HCT116 (cell line): ENCODE results near the gene SLC35G2. TPM values are rescaled to one million over a fixed set of nuclear protein-coding genes. Genes with fewer than 3 reads are reported as not detected.

ENCODE experiments used
- ATAC-seq: fragments of 200-7000 bp; cut with Tn5 transposase; 2 replicates; pipeline ENCODE4 v1.9.1; 2020; ENCODE audit warnings: mild to moderate bottlenecking, moderate library complexity
- BruUV-seq: library from RNA; stranded (reverse); fragments of 400-500 nt; replicated peaks from 2 replicates; lab custom pipeline; 2021; lab: Mats Ljungman, UMichigan
- CTCF ChIA-PET: fragments of 300-600 bp; sonication (Branson Sonifier 250); formaldehyde crosslinking; loops from one replicate; lab custom pipeline; 2021; ENCODE audit warnings: antibody characterized with exemption; lab: Charles Lee
- POLR2A ChIA-PET: fragments of 300-600, 350-600 bp; sonication (Branson Sonifier 250); formaldehyde crosslinking; loops from one replicate; lab custom pipeline; 2021; ENCODE audit warnings: antibody characterized with exemption; lab: Charles Lee
- RAD21 ChIA-PET, 2 experiments: fragments of 300-600 bp; sonication (Branson Sonifier 250); formaldehyde crosslinking; loops; one replicate each; lab custom pipeline; 2023; ENCODE audit warnings: low total read pairs in 2 of 2; ENCODE audit not compliant: uncharacterized antibody in 2 of 2, unreplicated experiment in 2 of 2, low non-redundant PET in 1 of 2; lab: Charles Lee
- DNase-seq: peaks from one replicate; pipeline ENCODE4 v3.0.0-alpha.2; 2010; ENCODE audit warnings: low read depth, low spot score
- H2AFZ ChIP-seq: fragments of 200-600 bp; shearing (Covaris generic), sonication (generic); 2 replicates; pipeline ENCODE4 v1.6.1; 2017; ENCODE audit warnings: low read depth, mixed run types, mixed read lengths, antibody characterized with exemption, low read length; ENCODE audit not compliant: poor library complexity, severe bottlenecking
- H3K27ac ChIP-seq: 2 replicates; pipeline ENCODE4 v1.5.1; 2012; ENCODE audit warnings: low read depth, low read length
- H3K27me3 ChIP-seq: fragments of 200-600 bp; sonication (generic); 2 replicates; pipeline ENCODE4 v1.6.1; 2016; ENCODE audit warnings: mixed run types, low read length, mixed read lengths; ENCODE audit not compliant: insufficient read depth
- H3K36me3 ChIP-seq, 2 experiments: fragments of 200-500 bp in 1 of 2; fragments of 200-600 bp in 1 of 2; sonication (Bioruptor generic) in 1 of 2; sonication (generic) in 1 of 2; 2 replicates each; pipeline versions ENCODE4 v1.5.1 to v1.6.1; 2014 to 2016; ENCODE audit warnings: low read length in 2 of 2, inconsistent platforms in 1 of 2, mixed read lengths in 1 of 2, mixed run types in 1 of 2; ENCODE audit not compliant: insufficient read depth in 2 of 2, control insufficient read depth in 1 of 2
- H3K4me1 ChIP-seq, 2 experiments: fragments of 200-600 bp in 1 of 2; sonication (generic) in 1 of 2; 2 replicates each; pipeline versions ENCODE4 v1.5.1 to v1.6.1; 2012 to 2017; ENCODE audit warnings: low read length in 2 of 2, inconsistent platforms in 1 of 2, mild to moderate bottlenecking in 1 of 2, mixed read lengths in 1 of 2, mixed run types in 1 of 2, moderate library complexity in 1 of 2; ENCODE audit not compliant: insufficient read depth in 2 of 2, control insufficient read depth in 1 of 2
- H3K4me2 ChIP-seq: fragments of 200-600 bp; sonication (generic); 2 replicates; pipeline ENCODE4 v1.6.1; 2017; ENCODE audit warnings: mixed run types, low read length, mixed read lengths
- H3K4me3 ChIP-seq, 2 experiments: fragments of 200-600 bp in 1 of 2; sonication (generic) in 1 of 2; replicated peaks in 1 of 2; 2 replicates each; pipeline ENCODE4 v1.5.1; 2011 to 2016; ENCODE audit warnings: low read length in 2 of 2, control low read depth in 1 of 2, low read depth in 1 of 2, mild to moderate bottlenecking in 1 of 2, mixed read lengths in 1 of 2, mixed run types in 1 of 2
- H3K79me2 ChIP-seq: fragments of 200-600 bp; sonication (generic); 2 replicates; pipeline ENCODE4 v1.6.1; 2017; ENCODE audit warnings: mild to moderate bottlenecking, mixed run types, low read length, moderate library complexity, mixed read lengths; ENCODE audit not compliant: insufficient read depth
- H3K9ac ChIP-seq: fragments of 200-600 bp; sonication (generic); 2 replicates; pipeline ENCODE4 v1.6.1; 2016; ENCODE audit warnings: low read length, mixed read lengths
- H3K9me2 ChIP-seq: fragments of 200-600 bp; sonication (generic), shearing (Covaris generic); 2 replicates; pipeline ENCODE4 v1.6.1; 2017; ENCODE audit warnings: mixed run types, mild to moderate bottlenecking, moderate library complexity; ENCODE audit not compliant: insufficient read depth
- H3K9me3 ChIP-seq, 2 experiments: fragments of 200-500 bp in 1 of 2; fragments of 200-600 bp in 1 of 2; sonication (Bioruptor generic) in 1 of 2; sonication (generic) in 1 of 2; 2 replicates each; pipeline ENCODE4 v1.6.1; 2014 to 2017; ENCODE audit warnings: low read length in 2 of 2, mixed read lengths in 2 of 2, inconsistent platforms in 1 of 2, low read depth in 1 of 2, mild to moderate bottlenecking in 1 of 2, mixed run types in 1 of 2, moderate library complexity in 1 of 2; ENCODE audit not compliant: control insufficient read depth in 1 of 2, insufficient read depth in 1 of 2
- H4K20me1 ChIP-seq: fragments of 200-600 bp; sonication (generic), shearing (Covaris generic); 2 replicates; pipeline ENCODE4 v1.6.1; 2017; ENCODE audit warnings: mixed run types, mild to moderate bottlenecking, moderate library complexity; ENCODE audit not compliant: insufficient read depth
- CEBPB ChIP-seq: IDR thresholded peaks from 2 replicates; pipeline ENCODE4 v1.6.1; 2012; ENCODE audit warnings: low read depth
- EZH2phosphoT487 ChIP-seq: fragments of 200-600 bp; IDR thresholded peaks from 2 replicates; pipeline ENCODE4 v1.6.1; 2018; ENCODE audit warnings: antibody characterized with exemption, borderline replicate concordance
- FOSL1 ChIP-seq: IDR thresholded peaks from 2 replicates; pipeline ENCODE4 v1.6.1; 2012; ENCODE audit warnings: low read depth
- MAX ChIP-seq: IDR thresholded peaks from 2 replicates; pipeline ENCODE4 v1.6.1; 2012
- POLR2AphosphoS5 ChIP-seq: IDR thresholded peaks from 2 replicates; pipeline ENCODE4 v1.6.1; 2011; ENCODE audit warnings: mild to moderate bottlenecking, low read depth, low read length, moderate library complexity
- RAD21 ChIP-seq: IDR thresholded peaks from 2 replicates; pipeline ENCODE4 v1.6.1; 2012; ENCODE audit warnings: low read depth, mild to moderate bottlenecking
- SP1 ChIP-seq: IDR thresholded peaks from 2 replicates; pipeline ENCODE4 v1.6.1; 2012; ENCODE audit warnings: low read depth
- SRF ChIP-seq: IDR thresholded peaks from 2 replicates; pipeline ENCODE4 v1.6.1; 2012; ENCODE audit warnings: low read depth
- TCF7L2 ChIP-seq: IDR thresholded peaks from 2 replicates; pipeline ENCODE4 v1.7.0; 2011; ENCODE audit warnings: borderline replicate concordance, inconsistent platforms; ENCODE audit not compliant: insufficient read depth, insufficient read length; ENCODE audit errors: extremely low read depth
- YY1 ChIP-seq: IDR thresholded peaks from 2 replicates; pipeline ENCODE4 v1.6.1; 2011; ENCODE audit warnings: low read length, low read depth, moderate library complexity, mild to moderate bottlenecking; ENCODE audit not compliant: insufficient replicate concordance; ENCODE audit errors: extremely low read depth
- intact Hi-C: fragments of 100-400 bp; cut with micrococcal nuclease; formaldehyde crosslinking; loops from 2 replicates; pipeline ENCODE4 v1.10.0; 2022
- total RNA-seq: library from RNA; stranded (reverse); gene quantifications from one replicate; pipeline ENCODE4 v1.2.1, GENCODE V29; 2021; ENCODE audit not compliant: unreplicated experiment
- TF ChIP-seq, protein P1 (sequence below): IDR thresholded peaks from 2 replicates; pipeline ENCODE4 v1.6.1; 2012; ENCODE audit warnings: low read depth
- TF ChIP-seq, protein P2 (sequence below): IDR thresholded peaks from 2 replicates; pipeline ENCODE4 v1.6.1; 2012

Gene SLC35G2
- total RNA-seq, 1 experiment from 2014 or later, result 3.3 TPM

GRCh38 chr3:136903899-136904298 lies 85.0 kb downstream of the SLC35G2 start:
- no peak overlapping the region for H3K4me3 ChIP-seq
- DNase-seq (no peak), ATAC-seq (no peak)
- ChIA-PET POLR2A (no interaction called here), RAD21 (no interaction called here), CTCF (no interaction called here)
- no peak overlapping the region for H3K4me2 ChIP-seq
- H3K9me3 ChIP-seq, result no peaks in the 10 kb centered on the region
- H2AFZ ChIP-seq, result no peak overlapping the region
- intact Hi-C loops, result no loop called here
- no peaks in the 10 kb centered on the region for H4K20me1 ChIP-seq
- H3K27ac ChIP-seq, result no peak overlapping the region
- no peak for TF ChIP-seq MAX
- TF ChIP-seq, protein P1, sequence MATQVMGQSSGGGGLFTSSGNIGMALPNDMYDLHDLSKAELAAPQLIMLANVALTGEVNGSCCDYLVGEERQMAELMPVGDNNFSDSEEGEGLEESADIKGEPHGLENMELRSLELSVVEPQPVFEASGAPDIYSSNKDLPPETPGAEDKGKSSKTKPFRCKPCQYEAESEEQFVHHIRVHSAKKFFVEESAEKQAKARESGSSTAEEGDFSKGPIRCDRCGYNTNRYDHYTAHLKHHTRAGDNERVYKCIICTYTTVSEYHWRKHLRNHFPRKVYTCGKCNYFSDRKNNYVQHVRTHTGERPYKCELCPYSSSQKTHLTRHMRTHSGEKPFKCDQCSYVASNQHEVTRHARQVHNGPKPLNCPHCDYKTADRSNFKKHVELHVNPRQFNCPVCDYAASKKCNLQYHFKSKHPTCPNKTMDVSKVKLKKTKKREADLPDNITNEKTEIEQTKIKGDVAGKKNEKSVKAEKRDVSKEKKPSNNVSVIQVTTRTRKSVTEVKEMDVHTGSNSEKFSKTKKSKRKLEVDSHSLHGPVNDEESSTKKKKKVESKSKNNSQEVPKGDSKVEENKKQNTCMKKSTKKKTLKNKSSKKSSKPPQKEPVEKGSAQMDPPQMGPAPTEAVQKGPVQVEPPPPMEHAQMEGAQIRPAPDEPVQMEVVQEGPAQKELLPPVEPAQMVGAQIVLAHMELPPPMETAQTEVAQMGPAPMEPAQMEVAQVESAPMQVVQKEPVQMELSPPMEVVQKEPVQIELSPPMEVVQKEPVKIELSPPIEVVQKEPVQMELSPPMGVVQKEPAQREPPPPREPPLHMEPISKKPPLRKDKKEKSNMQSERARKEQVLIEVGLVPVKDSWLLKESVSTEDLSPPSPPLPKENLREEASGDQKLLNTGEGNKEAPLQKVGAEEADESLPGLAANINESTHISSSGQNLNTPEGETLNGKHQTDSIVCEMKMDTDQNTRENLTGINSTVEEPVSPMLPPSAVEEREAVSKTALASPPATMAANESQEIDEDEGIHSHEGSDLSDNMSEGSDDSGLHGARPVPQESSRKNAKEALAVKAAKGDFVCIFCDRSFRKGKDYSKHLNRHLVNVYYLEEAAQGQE, result no peak
- TF ChIP-seq SP1, result no peak
- no TSS peak for BruUV-seq
- no peaks in the 10 kb centered on the region for H3K9me2 ChIP-seq
- no peaks in the 10 kb centered on the region for H3K4me1 ChIP-seq
- peaks cover 97% of the 10 kb centered on the region for H3K79me2 ChIP-seq
- H3K36me3 ChIP-seq, result no peaks in the 10 kb centered on the region
- no peak overlapping the region for H3K9ac ChIP-seq
- H3K27me3 ChIP-seq, result no peaks in the 10 kb centered on the region

DNA sequence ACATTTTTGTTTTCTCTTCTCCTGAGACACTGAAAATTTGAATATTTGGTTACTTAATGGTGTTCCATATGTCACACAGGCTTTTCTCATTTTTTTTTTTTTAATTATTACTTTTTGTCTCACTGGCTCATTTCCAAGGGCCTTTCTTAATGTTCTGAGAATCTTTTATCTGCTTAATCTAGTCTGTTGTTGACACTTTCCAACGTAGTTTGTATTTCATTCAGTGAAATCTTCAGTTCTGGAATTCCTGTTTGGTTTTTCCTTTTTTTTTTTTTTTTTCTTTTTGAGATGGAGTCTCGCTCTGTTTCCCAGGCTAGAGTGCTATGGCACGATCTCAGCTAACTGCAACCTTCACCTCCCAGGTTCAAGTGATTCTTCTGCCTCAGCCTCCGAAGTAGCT lies 85.8 kb downstream of the SLC35G2 start:
- Histone ChIP-seq H3K9me2 (no peaks in the 10 kb centered on the region), H3K9me3 (no peaks in the 10 kb centered on the region), H3K9ac (no peak overlapping the region)
- RAD21 ChIA-PET, result no interaction called here
- DNase-seq, result no peak
- TF ChIP-seq SRF, result no peak
- TF ChIP-seq, protein P1, result no peak
- no peak for TF ChIP-seq FOSL1
- TF ChIP-seq EZH2phosphoT487, result no peak
- no peak for TF ChIP-seq RAD21
- no peak for TF ChIP-seq TCF7L2
- no peak for TF ChIP-seq YY1
- TF ChIP-seq POLR2AphosphoS5, result no peak
- no peak for TF ChIP-seq CEBPB
- TF ChIP-seq, protein P2, sequence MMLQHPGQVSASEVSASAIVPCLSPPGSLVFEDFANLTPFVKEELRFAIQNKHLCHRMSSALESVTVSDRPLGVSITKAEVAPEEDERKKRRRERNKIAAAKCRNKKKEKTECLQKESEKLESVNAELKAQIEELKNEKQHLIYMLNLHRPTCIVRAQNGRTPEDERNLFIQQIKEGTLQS, result no peak
- TF ChIP-seq, all 23 proteins: peak for 0
- no peaks in the 10 kb centered on the region for H3K36me3 ChIP-seq
- no peak overlapping the region for H3K27ac ChIP-seq
- no peak for ATAC-seq
- intact Hi-C loops, result no loop called here
- CTCF ChIA-PET, result no interaction called here
- H2AFZ ChIP-seq, result no peak overlapping the region
- no peaks in the 10 kb centered on the region for H3K27me3 ChIP-seq
- peaks cover 100% of the 10 kb centered on the region for H3K79me2 ChIP-seq
- POLR2A ChIA-PET, result no interaction called here
- H3K4me3 ChIP-seq, result no peak overlapping the region
- BruUV-seq, result no TSS peak
- no peak overlapping the region for H3K4me2 ChIP-seq
- no peaks in the 10 kb centered on the region for H3K4me1 ChIP-seq
- H4K20me1 ChIP-seq, result peaks cover 1% of the 10 kb centered on the region; the same call in 1 of the 2 replicates
